ENCODE measurements around the gene ADAMTS12.

- TF ChIP-seq, protein P1, sequence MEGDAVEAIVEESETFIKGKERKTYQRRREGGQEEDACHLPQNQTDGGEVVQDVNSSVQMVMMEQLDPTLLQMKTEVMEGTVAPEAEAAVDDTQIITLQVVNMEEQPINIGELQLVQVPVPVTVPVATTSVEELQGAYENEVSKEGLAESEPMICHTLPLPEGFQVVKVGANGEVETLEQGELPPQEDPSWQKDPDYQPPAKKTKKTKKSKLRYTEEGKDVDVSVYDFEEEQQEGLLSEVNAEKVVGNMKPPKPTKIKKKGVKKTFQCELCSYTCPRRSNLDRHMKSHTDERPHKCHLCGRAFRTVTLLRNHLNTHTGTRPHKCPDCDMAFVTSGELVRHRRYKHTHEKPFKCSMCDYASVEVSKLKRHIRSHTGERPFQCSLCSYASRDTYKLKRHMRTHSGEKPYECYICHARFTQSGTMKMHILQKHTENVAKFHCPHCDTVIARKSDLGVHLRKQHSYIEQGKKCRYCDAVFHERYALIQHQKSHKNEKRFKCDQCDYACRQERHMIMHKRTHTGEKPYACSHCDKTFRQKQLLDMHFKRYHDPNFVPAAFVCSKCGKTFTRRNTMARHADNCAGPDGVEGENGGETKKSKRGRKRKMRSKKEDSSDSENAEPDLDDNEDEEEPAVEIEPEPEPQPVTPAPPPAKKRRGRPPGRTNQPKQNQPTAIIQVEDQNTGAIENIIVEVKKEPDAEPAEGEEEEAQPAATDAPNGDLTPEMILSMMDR (conservative IDR thresholded peaks at IDR 0.05 in 1 of 2, IDR thresholded peaks at IDR 0.05 in 1 of 2; ENCODE audit: extremely low read depth in 1 of 2, insufficient read depth in 1 of 2, low read depth in 1 of 2, low read length in 2 of 2), result no peak
- no peak for TF ChIP-seq EZH2 (IDR thresholded peaks at IDR 0.05; ENCODE audit: borderline replicate concordance, low read length)
Measured at GRCh38 chr5:33631139-33631538, 260.7 kb downstream of the ADAMTS12 start.
